ENCODE results near the gene CARS2.
"Not testable (repeated sequence)": the region's sequence is repeated elsewhere in the genome, so short reads cannot be mapped to it uniquely, and the experiment has no call there.

CARS2 gene

GRCh38 chr13:110706570-110707372, 855 bp upstream of the CARS2 start:
- DNase-seq, result no peak

DNA sequence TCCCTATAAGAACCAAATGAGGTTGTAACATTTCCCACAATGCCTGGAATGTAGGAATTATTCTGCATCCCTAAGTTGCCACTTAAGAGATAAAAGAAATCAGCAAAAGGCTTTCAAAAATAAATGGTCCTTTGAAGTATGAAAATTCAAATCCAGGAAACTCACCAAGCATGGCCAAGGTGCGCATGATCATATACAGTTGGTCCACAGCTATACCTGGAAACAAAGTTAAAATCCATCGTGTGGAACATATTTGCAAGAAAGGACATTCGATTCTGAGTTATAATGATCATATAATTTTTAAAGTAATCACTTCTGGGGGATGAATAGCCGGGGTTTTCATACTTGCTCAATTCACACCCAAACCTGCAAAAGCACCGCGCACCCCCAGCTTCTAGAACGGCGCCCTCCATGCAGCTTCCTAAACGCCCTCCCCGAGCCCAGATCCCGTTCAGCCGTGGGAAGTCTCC, 525 bp downstream of the CARS2 start:
- DNase-seq, result peak; percentile 38

DNA sequence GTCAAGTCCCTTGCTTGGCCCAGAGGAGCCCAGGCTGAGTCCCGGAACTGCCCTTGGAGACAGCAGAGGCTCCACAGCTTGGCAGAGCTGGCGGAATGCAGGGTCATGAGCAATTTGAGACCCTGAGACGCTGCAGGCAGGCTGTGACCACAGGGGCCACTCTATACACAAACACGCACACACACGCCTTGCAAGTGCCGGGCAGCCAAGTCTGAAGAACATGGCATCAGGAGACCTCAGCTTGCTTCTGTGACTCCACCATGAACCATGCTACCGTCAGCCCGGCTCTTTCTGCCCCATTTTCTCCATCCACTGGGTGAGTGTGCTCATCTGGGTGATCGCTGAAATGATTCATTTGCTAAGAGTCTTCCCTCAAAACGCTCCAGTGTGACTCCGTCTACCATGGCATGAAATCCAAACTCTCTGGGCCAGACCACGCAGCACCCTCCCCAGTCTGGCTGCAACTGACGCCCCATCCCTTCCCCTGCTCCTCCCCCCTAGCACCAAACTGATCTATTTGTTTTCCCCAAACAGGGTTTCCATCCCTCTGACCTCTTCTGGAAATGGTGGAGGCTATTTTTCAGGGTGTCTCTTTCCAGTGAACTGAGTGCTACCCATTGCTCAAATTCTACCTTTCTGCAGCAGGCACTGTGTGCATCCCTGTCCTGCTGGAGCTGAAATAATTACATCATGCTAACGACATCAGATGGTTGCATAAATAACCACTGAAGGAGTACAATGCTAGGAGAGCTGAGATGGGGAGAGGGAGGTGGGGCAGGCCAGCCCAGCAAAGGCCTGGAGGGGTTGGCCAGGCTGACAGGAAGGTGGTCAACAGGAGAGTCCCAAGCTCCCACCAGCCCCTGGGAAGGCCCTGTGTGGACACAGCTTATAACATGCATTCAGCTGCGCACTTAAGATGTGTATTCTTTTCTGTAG, 3.1 kb downstream of the CARS2 start:
- DNase-seq, result peak; percentile 27

GRCh38 chr13:110702089-110702488, 3.8 kb downstream of the CARS2 start:
- no peak for DNase-seq

- DNase-seq, result not testable (repeated sequence)
Observed at GRCh38 chr13:110701061-110701460, 4.9 kb downstream of the CARS2 start.

- DNase-seq, result no peak
Observed at GRCh38 chr13:110700641-110701040, 5.3 kb downstream of the CARS2 start.

GRCh38 chr13:110700186-110700585, 5.7 kb downstream of the CARS2 start:
- no peak for DNase-seq

GRCh38 chr13:110699148-110700145, 6.5 kb downstream of the CARS2 start:
- DNase-seq, result no peak

DNA sequence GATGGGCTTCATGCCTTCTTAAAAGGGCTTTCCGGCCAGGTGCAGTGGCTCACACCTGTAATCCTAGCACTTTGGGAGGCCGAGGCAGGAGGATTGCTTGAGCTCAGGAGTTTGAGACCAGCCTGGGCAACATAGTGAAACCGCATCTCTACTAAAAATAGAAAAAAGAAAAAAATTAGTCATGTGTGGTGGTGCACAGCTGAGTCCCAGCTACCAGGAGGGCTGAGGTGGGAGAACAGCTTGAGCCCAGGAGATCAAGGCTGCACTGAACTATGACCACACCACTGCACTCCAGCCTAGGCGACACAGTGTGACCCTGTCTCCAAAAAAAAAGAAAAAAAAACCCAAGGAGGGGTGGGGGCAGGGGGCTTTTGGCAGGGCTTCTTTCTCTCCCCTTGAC, 7.2 kb downstream of the CARS2 start:
- DNase-seq, result no peak

- peak; percentile 10 for DNase-seq
Observed at GRCh38 chr13:110697842-110698241, 8.1 kb downstream of the CARS2 start.

DNA sequence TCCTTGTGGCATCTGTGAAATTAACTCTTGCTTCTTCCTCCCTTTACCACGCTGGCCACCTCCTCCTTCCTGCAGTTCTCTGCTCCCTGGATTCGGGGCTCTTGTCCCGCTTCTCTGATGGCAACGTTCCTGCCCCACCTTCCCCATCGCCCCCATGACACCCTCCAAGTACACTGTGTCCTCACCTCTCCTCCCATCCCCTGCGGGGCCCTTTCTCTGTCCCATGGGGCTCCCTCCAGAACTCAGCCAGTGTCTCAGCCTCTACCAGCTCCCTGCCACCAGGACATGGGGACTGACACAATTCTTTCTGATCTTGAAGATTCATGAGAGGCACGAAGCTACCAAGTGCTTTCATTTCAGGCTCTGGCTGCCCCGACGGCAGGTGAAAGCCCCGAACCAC, 9.1 kb downstream of the CARS2 start:
- DNase-seq, result no peak

GRCh38 chr13:110695774-110696173, 10.1 kb downstream of the CARS2 start:
- DNase-seq, result not testable (repeated sequence)

- DNase-seq, result no peak
Observed at GRCh38 chr13:110690516-110690915, 15.4 kb downstream of the CARS2 start.

DNA sequence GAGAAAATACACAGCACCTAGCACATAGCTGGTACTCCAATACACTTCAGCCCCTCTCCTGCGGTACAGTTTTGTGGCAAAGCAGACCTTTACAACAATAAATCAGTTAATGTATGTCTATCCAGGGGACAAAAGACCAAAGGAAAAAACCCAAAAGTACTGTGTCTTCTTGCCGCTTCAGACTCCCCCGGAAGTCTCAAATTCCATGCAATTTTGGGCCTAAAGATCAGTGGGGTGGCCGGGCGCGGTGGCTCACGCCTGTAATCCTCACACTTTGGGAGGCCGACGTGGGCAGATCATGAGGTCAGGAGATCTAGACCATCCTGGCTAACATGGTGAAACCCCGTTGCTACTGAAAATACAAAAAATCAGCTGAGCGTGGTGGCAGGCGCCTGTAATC, 16.2 kb downstream of the CARS2 start:
- no peak for DNase-seq

DNA sequence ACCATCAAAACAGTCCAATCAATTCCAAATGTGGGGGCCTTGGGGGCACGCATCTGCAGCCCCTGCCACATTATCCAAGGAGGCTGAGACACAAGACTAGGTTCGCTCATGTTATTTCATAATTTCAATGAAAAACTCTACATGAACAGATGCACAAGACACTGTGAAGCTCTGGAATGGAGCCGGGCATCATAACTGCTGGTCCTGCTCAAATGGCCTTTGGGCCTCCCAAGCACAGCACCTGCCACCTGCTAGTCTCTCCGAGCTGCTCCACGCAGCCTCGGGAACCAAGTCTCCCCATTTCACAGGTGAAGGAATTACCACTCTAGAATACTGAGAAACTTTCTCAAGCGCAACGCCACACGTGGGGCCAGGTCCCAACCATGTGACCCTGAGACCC, 16.9 kb downstream of the CARS2 start:
- no peak for DNase-seq

DNA sequence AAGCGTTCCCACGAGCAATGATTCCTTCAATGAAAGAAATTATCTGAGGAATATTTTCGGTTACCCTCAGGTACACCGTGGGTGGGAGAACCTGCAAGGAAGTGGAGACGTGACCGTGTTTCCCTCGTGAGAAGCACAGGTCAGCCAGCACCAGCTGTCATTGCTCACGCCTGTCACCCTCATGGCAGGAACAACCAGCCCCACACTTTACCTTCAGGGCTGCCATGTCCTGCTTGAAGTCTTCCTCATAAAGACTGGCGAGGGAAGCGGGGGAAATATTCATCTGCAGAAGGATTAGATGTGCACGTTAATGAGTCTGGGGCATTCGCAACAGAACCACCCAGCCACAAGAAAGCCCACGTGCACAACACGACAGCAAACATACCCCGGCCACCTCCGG, 18.2 kb downstream of the CARS2 start:
- no peak for DNase-seq

DNA sequence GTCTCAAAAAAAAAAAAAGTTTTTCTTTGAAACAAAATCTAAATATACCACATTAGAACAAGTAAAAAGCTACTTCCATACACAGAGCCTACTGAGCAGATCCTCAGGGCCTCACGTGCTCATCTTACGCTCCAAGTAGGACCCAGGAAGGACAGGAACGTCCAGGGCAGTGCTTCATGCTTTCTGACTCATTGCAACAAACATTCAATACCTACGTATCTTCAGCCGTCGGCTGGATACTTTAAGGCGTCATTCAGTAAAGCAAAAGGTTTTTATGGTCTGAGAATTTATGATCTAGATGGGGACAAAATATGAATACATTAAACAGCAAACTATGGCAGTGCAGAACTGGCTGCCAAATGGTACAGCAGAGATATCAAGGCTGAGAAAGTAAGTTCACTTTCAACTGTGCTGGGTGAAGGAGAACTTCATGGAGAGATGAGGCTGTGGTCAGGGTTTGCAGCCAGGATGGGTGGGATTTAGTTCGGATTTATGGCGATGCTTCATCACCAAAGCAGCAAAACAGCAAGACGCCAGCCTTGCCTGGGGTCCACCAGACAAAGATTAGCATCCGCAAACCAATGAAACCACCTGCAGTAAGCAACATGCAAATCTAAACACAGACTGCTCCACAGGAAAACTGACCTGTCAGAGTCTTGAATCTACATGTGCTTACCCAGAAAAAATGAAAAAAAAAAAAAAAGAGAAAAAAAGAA, 20.5 kb downstream of the CARS2 start:
- DNase-seq, result no peak

DNA sequence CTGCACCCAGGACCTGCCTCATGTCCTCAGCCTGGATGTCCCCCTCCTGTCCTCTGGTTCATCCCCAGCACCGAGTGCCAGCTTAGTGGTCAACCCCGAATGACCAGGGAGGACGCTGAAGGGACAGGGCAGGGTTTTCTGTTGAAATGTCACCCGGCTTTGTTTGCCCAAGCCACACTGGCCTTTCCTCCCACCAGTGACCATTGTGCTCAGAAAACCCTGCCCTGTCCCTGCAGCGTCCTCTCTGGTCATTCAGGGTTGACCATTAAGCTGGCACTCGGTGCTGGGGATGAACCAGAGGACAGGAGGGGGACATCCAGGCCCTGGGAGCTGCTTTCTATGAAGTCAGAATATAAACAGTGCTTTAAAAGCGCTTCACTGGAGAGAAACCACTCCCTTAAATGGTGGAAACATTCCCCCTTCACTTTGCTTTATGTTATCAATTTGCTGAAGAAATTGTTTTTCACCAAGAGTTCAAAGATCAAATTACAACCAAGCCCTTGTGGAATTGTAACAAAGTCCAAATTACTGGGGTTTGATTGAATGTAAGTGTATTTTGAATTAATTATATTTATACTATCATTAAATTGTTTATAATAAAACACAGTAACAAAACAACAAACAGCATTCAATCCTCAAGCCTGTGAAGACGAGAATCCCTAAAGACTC, 21.4 kb downstream of the CARS2 start:
- no peak for DNase-seq

GRCh38 chr13:110683921-110684320, 22.0 kb downstream of the CARS2 start:
- DNase-seq, result no peak

DNA sequence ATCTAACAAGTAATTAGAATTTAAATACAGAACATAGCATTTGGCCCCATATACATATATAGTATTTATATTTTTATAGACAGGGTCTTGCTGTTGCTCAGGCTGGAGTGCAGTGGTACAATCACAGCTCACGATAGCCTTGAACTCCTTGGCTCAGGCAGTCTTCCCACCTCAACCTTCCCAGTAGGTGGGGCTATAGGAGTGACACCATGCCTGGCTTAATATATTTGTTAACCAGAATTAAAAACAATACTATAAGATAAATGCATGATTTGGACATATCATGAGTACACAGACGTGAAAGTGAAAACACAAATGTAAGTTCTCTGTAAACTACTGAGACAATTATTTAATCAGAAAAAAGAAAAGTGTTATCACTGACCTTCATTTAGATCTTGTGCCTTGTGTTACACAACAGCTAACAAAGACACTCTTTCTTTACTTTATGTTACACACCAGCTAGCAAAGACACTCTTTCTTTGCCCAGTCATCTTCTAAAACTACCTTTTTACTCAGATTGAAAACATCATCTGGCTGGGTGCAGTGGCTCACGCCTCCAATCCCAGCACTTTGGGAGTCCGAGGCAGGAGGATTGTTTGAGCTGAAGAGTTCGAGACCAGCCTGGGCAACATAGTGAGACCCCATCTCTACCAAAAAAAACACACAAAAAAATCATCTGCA, 22.6 kb downstream of the CARS2 start:
- peak; percentile 41 for DNase-seq

DNA sequence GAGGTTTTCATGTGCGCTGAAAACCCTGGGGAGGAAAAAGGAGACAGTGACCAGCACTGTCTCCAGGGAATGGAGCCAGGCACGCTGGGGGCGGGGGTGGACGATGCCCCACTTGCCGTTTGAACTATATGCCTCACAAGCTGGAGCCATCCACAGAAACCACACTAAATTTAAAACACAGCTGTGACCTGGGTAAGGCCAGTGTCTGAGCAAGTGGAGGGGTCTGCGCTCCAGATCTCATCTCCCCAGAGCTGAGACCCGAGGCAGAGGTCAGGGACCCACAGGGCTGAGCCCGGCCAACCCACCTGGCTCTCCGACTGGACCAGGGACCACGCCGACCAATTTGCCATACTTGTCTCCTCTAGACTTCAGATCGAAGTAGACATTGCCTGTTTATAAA, 23.2 kb downstream of the CARS2 start:
- DNase-seq, result no peak

All from hematopoietic multipotent progenitor cell treated with erythropoietin and hydrocortisone succinate and interleukin-3 and kit ligand, for 6 days (in vitro differentiated cells).